HG03095 (cell line): Measurements from ENCODE around the gene UNC5C.

Source experiments
- ATAC-seq: cut with Tn5 transposase; IDR thresholded peaks from one replicate; pipeline ENCODE4 v1.9.1; 2021; ENCODE audit warnings: moderate library complexity; ENCODE audit not compliant: unreplicated experiment

UNC5C gene

DNA sequence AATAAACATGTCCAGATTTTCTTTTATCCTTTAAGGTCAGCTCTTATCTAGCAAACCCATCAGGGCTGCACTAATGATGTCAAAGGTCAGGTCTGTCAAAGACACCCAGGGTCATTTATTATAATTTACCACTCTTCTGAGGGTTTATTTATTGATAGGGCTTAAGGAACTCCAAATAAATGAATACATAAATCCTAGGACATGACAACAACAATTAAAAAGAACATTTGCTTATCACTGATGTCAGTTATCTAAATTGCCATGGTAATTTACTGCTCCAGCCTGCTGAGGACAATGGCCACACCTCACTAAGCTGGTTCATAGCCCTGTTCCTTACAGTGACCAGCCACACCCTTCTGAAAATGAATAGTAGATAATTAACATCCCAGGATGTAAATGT, 317.1 kb downstream of the UNC5C start:
- no peak for ATAC-seq

DNA sequence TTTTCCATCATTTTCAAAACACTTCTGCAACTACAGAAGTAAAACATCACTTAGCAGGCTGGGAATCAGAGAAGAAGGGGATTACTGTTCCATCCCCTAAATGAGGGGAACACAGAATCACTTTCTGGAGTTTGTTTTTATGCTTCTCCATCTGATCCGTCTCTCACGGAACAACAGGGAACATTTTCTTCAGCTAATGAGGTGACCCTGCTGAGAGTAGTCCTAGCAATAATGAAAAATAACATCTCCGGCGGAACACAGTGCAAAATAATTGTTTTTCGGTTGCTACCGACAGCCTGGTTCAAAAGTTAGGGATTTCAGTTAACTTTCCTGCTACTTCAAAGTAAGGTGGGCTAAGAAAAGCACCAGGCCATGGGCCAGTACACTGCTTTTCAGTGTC, 322.9 kb downstream of the UNC5C start:
- ATAC-seq, result no peak

DNA sequence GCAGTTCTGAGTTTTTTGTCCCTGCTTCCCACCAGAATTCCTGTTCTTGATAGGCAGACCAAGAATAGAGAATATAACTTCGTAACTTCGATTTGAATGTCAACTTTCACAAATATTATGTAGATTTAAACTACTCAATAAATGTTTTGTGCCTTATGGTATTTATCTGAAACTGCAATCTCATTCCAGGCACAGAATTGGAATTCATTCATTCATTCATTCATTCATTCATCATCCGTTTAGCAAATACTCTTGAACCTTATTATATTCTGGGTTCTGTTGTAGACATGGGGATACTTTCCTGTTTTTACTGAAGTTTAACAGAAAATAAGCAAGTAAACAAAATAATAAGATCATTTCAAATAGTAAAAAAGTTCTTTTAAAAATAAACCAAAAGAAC, 324.4 kb downstream of the UNC5C start:
- ATAC-seq, result no peak

DNA sequence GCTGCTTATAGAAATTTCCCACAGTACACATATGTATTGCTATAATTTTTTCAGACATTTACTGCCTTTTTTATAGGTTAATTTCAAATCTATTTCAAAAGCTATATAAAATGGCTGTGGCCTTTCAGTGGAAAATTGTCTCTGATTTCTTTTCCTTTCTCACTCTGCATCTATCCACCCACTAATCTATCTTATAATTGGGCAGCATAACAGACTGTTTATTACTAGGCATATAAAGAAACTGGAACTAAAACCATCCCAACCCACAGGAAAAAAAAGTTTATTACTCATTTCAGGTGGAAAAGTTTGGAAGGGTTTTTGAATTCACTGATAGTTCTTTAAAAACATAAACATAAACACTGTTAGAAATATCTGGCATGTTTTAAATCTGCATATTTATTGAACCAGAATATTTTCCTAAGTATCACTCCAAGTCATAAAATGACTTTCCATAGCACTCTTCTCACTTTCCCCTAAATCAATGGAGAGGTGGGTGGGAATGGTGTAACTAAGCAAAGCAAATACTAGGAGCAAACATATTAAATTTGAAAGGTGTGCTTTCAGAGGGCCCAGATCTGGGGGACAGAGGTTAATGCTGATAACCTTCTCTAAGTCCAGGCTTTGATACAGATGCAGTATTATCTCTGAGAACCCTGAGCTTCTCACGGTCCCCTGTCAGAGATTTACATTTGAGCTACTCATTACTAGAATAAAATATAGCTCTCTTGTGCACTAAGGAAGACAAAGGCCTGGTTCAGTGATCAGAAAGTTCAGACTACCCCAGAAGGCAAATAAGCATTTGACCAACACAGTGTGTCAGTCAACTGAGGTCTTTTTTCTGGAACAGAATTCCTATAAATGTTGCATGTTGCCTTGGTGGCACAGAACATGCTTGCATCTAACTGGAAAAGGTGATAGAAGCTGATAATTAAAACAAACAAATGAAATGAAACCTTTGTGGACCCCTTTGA, 328.3 kb downstream of the UNC5C start:
- ATAC-seq, result no peak

DNA sequence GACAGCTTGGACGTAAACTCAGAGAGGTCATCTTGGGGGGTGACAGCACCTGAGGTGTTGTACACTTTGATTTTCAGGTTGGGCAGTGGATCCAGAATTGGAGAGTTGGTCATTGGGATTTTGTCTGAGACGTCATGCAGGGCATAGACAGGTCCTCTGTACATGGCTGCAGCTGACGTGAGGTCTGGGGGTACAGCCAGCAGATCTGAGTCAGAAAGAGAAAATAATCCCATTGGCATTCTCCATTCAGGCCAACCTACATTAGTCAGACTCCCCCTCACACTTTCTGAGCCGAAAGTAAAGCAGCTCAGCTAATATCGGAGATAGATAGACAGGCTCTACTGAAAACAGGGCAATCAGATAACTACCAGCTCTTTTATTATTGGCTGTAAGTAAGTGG, 329.7 kb downstream of the UNC5C start:
- no peak for ATAC-seq

DNA sequence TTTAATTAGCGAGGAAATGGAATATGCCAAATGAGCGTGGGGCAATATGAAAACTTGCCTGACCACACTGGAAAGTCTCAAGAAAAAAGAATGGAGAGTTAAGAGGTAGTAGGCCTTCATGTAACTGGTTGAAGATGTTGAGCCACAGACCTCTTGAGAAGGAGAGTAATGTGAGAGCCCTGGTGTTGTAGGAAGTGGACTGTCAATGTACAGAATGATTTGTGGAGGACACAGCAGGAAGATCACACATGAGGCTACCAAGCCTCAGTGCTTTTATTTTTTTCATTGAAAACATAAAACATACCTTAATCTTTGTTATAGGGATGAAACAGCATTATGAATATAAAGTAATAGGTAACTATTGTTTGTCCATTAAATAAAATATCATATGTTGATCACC, 331.6 kb downstream of the UNC5C start:
- ATAC-seq, result no peak

DNA sequence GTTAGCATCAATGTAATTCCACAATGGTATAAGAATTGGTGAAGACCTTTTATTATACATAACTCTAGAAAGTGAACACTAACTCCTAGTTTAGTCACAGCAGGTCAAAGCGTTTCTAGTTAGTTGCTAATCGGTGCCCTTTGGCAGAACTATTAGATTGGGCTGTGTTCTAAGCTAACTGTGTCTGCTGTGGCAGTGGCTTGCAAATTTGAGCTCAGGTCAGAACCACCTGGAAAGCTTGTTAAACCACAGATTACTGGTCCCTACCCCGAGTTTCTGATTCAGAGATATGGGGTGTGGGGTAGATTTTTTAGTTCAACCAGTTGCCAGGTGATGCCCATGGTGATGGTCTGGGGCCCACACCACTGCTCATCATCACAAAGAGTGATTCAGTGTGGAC, 332.1 kb downstream of the UNC5C start:
- no peak for ATAC-seq

DNA sequence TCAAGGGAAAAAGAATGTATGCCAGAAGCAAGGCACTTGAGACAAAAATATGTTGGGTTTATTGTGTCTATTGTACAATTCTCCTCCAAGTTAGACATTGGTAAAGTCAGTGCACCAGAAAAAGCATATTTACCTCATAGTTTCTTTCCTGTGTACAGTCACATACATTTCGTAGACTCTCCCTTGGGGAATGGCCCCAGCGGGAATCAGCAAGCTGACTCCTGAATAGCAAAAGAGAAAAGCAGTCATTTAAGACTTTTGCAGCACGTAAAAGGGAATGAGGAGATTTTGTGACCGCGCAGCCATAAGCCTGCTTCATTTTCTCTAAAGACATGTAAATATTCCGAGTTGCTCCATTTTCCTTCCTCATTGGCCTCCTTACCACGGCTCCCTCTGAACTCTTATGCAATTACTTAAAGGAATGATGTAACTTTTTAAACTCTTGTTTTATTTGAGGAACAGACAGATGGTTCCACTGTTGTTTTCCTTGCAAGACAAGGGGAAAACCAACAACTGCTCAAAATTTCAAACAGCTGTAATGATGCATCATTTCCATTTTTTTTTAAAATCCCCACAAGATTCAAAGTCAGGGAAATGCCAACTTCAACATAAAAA, 332.7 kb downstream of the UNC5C start:
- no peak for ATAC-seq

DNA sequence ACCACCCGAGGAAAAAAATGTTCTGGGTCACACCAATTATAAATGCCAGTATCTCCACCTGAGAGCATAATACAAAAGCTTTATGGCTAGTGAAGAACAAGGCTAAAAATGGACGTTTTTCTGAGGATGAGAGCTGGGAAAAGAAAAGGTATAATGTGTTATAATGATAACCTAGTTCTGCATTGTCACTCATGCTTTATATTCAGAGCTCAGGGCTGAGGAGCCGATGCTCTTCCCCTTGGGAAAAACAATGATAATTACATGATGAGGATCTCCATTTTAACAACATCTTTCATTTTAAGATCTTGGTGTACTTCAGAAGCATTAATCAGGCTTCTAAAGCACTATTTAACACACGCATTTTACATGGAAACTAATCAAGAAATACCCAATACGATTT, 333.7 kb downstream of the UNC5C start:
- ATAC-seq, result no peak

DNA sequence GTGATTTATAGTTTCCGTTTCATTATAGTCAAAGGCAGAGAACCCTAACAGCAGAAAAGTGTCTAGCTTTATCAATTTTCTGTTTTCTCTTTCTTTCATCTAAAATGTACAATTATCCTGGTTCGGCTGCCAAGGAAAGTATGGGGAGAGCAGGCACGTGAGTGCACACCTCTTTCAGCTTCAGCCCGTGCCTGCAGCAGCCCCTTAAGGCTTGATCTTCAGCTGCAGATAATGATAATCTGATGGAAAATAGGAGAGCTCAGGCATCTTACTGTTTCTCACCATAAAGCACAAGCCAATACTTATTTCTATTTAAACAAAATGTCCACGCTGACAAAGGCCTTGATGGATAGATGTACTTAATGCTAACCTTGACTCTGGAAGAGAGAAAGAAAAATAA, 334.4 kb downstream of the UNC5C start:
- no peak for ATAC-seq

DNA sequence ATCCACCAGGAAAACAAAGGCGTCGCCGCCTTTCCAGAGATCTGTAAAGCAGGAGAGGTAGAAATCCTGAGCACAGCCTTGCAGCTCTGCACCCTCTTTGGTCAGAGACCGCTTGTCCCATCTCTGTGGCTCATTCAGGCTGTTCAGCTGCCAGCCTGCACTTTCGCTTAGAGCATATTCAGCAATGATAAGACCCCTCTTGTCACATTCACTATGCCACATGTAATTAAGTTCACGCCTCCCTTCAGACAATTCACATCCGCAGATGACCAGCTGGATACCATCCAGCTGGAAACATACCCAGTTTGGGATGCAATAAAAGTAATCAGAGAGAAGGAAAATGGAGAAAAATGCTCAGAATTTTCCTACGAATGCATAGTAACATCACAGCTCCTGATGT, 335.4 kb downstream of the UNC5C start:
- no peak for ATAC-seq

DNA sequence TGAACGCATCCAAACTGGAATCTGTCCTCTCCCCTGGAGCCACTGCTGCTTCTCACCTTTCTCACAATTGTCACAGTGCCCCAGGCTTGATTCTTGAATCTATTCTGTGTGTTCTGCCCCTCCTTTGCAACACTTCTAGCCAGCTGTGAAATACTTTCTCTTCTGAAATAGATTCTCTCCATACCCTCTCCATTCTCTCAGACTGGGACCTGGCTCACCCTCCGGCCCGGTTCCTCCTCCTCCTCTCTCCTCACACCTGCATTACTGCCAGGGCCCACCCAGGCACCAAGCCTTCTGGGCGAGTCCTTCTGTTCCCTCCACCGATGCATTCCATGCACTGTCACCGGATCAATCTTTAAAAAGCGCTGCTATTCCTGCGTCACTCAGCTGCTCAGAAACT, 336.1 kb downstream of the UNC5C start:
- no peak for ATAC-seq

DNA sequence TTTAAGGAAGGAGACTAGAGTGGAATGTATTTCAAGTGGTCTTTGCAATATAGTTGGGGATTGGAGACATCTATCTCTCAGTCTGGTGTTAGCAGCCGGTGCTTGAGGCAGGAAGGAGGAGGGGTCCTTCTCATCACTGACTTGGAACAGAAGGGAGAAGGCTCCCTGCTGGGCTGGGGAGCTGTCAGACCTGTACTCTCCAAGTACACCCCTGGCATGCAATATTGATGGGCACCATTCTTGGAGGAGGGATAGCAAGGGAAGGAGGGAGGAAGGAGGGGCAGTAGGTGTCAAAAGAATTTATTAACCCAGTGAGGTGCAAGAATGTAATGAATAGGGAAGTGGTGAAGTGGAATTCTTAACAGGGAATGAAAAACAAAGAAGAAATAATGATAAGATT, 338.8 kb downstream of the UNC5C start:
- ATAC-seq, result no peak

DNA sequence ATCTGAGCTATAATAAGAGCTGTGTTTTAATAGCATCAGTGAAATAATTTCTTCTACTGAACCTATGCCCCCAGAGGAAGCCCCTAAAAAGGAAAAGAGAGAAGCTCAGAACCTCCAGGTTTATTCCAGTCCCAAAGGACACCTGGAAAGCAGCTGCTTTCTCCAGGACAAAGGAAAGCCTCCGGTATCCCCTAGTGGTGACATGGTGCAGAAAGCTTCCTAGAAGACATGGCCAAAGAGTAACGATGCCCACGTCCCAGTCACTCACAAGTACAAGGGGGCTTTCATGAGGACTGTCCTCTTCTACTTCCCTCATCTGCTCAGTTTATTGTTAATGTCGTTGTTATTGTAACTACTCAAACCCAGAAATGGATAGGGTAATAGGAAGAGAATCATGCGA, 343.9 kb downstream of the UNC5C start:
- no peak for ATAC-seq

DNA sequence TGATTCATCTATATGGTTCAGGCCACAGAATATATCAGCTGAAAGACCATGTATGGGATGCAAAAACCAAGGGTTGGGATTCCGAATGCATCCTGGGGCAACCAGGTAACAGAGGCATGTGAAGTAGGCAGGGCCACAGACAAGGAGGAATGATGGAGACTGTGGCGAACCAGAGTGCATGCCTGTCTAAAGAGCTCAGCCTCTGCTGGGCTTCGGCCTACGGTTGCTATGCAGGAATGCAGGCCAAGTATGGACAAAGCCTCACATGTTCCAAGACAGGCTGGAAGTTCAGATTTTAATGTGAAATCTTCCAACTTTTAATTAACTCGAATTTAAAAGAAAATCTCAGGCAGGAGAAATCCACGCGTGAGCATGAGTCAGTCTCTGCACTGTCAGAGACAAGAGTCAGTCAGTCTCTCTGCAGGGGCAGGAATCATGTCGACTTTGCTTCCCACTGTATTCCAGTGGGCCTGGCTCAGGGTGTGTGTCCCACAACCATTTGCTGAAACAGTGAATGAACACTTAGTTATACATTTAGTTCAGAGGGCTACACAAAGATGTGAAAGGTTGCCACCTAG, 344.4 kb downstream of the UNC5C start:
- ATAC-seq, result no peak

DNA sequence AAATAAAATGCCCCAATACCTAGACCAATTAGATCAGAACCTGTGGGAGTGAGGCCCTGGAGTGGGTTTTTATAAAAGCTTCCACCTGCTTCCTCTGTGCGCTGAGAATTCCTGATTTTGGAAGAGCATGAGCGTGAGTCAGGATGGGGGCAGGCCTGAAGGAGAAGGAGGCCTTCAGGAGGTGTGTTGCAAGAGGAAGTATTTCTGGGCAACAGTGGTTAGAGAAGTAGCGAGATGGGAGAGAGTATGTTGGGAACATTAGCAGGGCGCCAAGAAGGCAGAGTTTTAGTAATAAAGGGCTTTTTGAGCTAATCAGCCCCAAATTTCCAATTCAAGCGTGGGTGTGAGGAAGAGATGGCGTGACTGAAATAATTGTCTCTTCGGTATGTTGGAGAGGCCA, 349.8 kb downstream of the UNC5C start:
- ATAC-seq, result no peak

DNA sequence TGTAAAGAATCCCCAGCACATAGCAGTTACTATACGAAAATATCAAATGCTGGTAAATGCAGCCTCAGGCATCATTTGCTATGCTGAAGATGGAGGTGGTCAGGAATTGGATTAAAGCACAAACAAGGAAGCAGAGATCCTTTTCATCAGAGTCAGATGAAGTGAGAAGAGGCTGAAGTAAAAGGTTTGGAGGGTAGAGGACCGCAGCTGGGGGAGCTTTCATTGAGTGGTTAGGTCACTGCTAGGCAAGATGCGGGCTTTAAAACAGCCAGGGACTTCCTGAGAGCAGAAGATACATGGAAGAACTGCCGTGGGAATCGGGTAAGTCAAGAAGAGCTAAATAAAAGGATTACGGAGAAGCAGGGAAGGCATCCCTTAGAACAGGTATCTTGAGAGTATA, 351.4 kb downstream of the UNC5C start:
- ATAC-seq, result no peak

DNA sequence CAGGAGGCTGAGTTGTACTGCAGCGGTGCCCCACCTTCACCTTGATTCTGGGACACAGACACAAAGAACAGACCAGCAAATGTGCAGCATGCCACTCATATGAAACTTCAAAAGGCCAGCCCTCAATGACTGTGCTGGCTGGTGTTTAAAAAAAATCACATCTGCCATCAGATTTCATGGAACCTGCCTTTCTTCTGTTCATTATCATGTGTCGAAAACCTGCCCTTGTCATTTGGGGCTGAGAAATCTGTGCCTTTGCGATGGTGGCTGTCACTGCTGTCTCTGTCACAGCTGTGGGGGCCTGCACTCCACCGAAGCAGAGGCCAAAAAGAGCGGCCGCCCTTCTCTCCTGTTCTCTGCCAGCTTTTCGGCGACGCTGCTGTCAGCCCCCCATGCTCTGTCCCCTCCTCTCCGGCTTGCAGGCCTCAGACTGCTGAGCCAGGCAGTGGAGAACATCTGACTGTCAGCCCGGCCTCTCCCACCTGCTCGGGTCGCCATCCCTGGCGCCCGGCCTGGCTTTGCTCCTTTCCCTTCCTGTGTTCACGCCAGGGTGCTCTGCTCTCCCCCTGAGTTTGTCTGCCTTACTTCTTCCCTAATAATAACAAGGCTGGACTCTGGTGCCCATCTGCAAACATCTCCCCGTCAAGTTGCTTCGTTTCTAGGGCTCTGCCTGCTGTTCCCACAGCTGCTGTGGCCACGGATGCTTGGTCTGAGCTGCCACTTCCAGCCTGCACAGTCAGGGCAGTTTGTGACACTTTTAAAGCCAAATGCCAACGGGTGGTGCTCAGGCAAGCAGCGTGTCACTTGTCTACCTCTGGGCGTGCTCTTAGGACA, 355.2 kb downstream of the UNC5C start:
- no peak for ATAC-seq

DNA sequence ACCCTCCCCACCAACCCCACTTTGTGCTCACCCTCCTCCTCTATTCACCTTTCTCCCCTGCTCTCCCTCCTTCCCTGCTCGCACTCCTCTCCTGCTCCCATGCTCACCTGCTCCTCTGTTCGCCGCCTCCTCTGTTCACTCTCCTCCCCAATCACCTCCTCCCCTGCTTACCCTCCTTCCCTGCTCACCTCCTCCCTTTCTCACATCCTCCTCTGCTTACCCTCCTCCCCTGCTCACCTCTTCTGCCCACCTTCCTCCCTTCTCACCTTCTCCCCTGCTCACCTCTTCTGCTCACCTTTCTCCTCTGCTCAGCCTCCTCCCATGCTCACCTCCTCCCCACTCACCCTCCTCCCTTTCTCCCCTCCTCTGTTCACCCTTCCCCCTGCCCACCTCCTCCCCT, 357.2 kb downstream of the UNC5C start:
- ATAC-seq, result no peak

DNA sequence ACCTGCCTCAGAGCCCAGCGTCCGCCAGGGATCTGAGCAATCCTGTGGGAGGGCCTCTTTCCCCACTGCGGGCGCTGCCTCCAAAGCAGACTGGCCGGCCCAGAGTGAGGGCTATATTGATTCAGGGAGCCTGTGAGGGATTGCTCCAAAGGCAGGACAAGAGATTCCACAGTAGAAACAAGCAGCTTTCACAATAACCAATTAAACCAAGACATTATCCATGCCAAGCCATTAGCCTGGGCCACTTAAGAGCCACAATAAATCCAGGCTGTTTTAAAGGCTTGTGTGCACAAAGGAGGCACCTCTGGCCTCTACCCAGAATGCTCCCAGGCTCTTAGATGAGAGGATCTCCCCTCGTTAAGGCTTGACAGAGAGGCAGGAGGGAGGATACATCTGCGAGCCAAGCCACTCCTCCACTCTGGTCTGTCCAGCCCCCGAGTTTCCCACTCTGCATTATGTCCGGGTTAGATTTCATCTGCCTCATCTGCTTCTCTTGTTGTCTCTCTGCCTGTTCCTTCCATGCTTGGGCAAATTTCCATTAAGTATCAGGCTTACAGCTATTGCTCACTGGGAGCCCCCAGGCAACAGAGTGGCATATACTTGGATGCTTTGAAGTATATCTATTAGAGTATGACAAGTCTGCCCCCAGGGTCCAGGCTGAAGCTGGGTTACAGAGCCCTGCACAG, 357.9 kb downstream of the UNC5C start:
- ATAC-seq, result no peak
